HepG2 (cell line): ENCODE results near the gene GGA2. TPM values are rescaled to one million over a fixed set of nuclear protein-coding genes. Genes with fewer than 3 reads are reported as not detected.

Experiments
- ETV6 ChIP-seq: sonication (generic); formaldehyde crosslinking; conservative IDR thresholded peaks from 2 replicates; pipeline ENCODE4 v1.4.0; 2020; ENCODE audit warnings: missing genetic modification reagents
- RAD51 ChIP-seq: fragments of 450-650 bp; IDR thresholded peaks from 2 replicates; pipeline ENCODE4 v1.6.1; 2016; ENCODE audit warnings: borderline replicate concordance
- TAF15 ChIP-seq: fragments of 200-400 bp; formaldehyde crosslinking; IDR thresholded peaks from one replicate; pipeline ENCODE4 v1.6.1; 2018; ENCODE audit warnings: mild to moderate bottlenecking, low read depth, low read length; ENCODE audit not compliant: poor library complexity, severe bottlenecking
- TRIM24 ChIP-seq: sonication (generic); formaldehyde crosslinking; IDR thresholded peaks from 2 replicates; pipeline ENCODE4 v1.8.0; 2022; ENCODE audit warnings: mild to moderate bottlenecking, missing genetic modification reagents
- polyA plus RNA-seq, 8 experiments: library from polyadenylated mRNA; depleted of rRNA in 3 of 8; stranded (reverse) in 7 of 8; unstranded in 1 of 8; fragments of >200 nt; fragmentation: Illumina TruSeq in 4 of 8; extraction: Trizol in 4 of 8; gene quantifications; 2 replicates each; pipeline versions ENCODE4 v1.2.1 to v1.2.3, GENCODE V29; 2011 to 2016; ENCODE audit warnings: low read depth in 4 of 8, missing spikeins in 1 of 8, mixed read lengths in 1 of 8; ENCODE audit not compliant: insufficient read depth in 1 of 8
- total RNA-seq, 5 experiments: library from RNA; depleted of rRNA; stranded (reverse); fragments of >200 nt; fragmentation: Illumina TruSeq; extraction: Trizol; gene quantifications; 2 replicates each; pipeline ENCODE4 v1.2.3, GENCODE V29; 2016; ENCODE audit warnings: low read depth in 1 of 5
- TF ChIP-seq, protein P1 (sequence below), 2 experiments: fragments of 450-650 bp in 1 of 2; sonication (generic) in 1 of 2; formaldehyde crosslinking in 1 of 2; IDR thresholded peaks; 2 replicates each; pipeline versions ENCODE4 v1.6.1 to v1.8.0; 2016 to 2022; ENCODE audit warnings: antibody characterized with exemption in 1 of 2, mild to moderate bottlenecking in 1 of 2, missing genetic modification reagents in 1 of 2
- TF ChIP-seq, protein P2 (sequence below): sonication (generic); formaldehyde crosslinking; IDR thresholded peaks from 2 replicates; pipeline ENCODE4 v1.8.0; 2022; ENCODE audit warnings: mild to moderate bottlenecking, missing genetic modification reagents, moderate library complexity

GGA2 gene
- total and polyA plus RNA-seq, 2 of the 13 experiments (the other 11 are each of a cell fraction or from before 2014, with no cell fraction given): 51.5 to 69.8 TPM

DNA sequence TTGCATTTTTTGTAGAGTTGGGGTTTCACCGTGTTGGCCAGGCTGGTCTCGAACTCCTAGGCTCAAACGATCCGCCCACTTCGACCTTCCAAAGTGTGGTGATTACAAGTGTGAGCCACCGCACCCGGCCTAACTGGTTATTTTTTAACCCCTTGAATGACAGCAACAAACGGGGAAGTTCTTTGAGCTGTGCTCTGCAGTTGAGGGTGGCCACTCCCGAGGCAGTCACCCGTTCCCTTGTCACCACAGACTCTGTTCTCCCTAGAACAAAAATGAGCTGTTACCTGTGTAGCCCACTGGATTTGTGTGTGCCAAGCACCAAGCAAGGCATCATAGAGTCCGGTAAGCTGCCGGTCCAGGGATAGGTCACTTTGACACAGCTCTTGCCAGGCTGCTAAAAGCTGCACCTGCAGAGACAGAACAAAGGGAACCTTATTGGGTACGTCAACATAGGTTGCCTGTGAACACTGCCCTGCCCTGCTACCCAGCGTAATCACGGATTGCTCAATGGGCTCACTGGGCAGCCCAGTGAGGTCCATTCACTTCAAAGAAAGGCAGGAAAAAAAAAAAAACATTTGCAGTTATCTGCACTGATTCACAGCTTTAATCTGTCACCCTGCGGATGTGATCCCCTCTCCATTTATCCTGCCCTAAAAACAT lies 76.9 kb downstream of the GGA2 start (continued):
- TF ChIP-seq, protein P1, sequence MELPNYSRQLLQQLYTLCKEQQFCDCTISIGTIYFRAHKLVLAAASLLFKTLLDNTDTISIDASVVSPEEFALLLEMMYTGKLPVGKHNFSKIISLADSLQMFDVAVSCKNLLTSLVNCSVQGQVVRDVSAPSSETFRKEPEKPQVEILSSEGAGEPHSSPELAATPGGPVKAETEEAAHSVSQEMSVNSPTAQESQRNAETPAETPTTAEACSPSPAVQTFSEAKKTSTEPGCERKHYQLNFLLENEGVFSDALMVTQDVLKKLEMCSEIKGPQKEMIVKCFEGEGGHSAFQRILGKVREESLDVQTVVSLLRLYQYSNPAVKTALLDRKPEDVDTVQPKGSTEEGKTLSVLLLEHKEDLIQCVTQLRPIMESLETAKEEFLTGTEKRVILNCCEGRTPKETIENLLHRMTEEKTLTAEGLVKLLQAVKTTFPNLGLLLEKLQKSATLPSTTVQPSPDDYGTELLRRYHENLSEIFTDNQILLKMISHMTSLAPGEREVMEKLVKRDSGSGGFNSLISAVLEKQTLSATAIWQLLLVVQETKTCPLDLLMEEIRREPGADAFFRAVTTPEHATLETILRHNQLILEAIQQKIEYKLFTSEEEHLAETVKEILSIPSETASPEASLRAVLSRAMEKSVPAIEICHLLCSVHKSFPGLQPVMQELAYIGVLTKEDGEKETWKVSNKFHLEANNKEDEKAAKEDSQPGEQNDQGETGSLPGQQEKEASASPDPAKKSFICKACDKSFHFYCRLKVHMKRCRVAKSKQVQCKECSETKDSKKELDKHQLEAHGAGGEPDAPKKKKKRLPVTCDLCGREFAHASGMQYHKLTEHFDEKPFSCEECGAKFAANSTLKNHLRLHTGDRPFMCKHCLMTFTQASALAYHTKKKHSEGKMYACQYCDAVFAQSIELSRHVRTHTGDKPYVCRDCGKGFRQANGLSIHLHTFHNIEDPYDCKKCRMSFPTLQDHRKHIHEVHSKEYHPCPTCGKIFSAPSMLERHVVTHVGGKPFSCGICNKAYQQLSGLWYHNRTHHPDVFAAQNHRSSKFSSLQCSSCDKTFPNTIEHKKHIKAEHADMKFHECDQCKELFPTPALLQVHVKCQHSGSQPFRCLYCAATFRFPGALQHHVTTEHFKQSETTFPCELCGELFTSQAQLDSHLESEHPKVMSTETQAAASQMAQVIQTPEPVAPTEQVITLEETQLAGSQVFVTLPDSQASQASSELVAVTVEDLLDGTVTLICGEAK (IDR thresholded peaks at IDR 0.05): no peak
- TF ChIP-seq, protein P1 (CRISPR knock-in tag; IDR thresholded peaks at IDR 0.05): 0 out of 2 replicates have a peak, but pooled peaks have one; percentile 20
- TF ChIP-seq ETV6 (CRISPR knock-in tag): no peak
- no peak for TF ChIP-seq TAF15
- TF ChIP-seq TRIM24: no peak
- TF ChIP-seq, protein P2, sequence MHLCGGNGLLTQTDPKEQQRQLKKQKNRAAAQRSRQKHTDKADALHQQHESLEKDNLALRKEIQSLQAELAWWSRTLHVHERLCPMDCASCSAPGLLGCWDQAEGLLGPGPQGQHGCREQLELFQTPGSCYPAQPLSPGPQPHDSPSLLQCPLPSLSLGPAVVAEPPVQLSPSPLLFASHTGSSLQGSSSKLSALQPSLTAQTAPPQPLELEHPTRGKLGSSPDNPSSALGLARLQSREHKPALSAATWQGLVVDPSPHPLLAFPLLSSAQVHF (CRISPR knock-in tag): no peak
- no peak for TF ChIP-seq RAD51
